Activated naive CD4-positive, alpha-beta T cell treated with anti-CD3 and anti-CD28 coated beads, Interleukin-2, amount 50 U/mL, for 24 hours (primary cell): ENCODE results near the gene RAP1GAP2.
"Not testable (repeated sequence)": the region's sequence is repeated elsewhere in the genome, so short reads cannot be mapped to it uniquely, and the experiment has no call there.

Source experiments
- H3K27ac Mint-ChIP-seq: one replicate; pipeline ENCODE4 v1.8.0; 2021; ENCODE audit warnings: mild to moderate bottlenecking, mixed read lengths
- H3K27me3 Mint-ChIP-seq: one replicate; pipeline ENCODE4 v1.8.0; 2021; ENCODE audit warnings: mixed read lengths
- H3K36me3 Mint-ChIP-seq: one replicate; pipeline ENCODE4 v1.8.0; 2021; ENCODE audit warnings: mixed read lengths
- H3K4me1 Mint-ChIP-seq: one replicate; pipeline ENCODE4 v1.8.0; 2021; ENCODE audit warnings: mixed read lengths
- H3K4me3 Mint-ChIP-seq: one replicate; pipeline ENCODE4 v1.8.0; 2021; ENCODE audit warnings: mild to moderate bottlenecking, mixed read lengths
- H3K9me3 Mint-ChIP-seq: one replicate; pipeline ENCODE4 v1.8.0; 2021; ENCODE audit warnings: mixed read lengths

RAP1GAP2 gene

GRCh38 chr17:2780931-2781454 is 15.2 kb upstream of the RAP1GAP2 start:
- Mint-ChIP-seq H3K36me3 (no peaks in the 10 kb centered on the region), H3K9me3 (no peaks in the 10 kb centered on the region), H3K27ac (no peak overlapping the region), H3K4me1 (peaks cover 5% of the 10 kb centered on the region), H3K27me3 (peaks cover 4% of the 10 kb centered on the region), H3K4me3 (no peak overlapping the region)

GRCh38 chr17:2781598-2781997 is 14.6 kb upstream of the RAP1GAP2 start:
- H3K27me3 Mint-ChIP-seq, H3K9me3 Mint-ChIP-seq, H3K4me1 Mint-ChIP-seq, H3K27ac Mint-ChIP-seq, H3K36me3 Mint-ChIP-seq, H3K4me3 Mint-ChIP-seq: not testable (repeated sequence)

- no peak overlapping the region for H3K4me3 Mint-ChIP-seq
- peaks cover under 1% of the 10 kb centered on the region for H3K27me3 Mint-ChIP-seq
- H3K4me1 Mint-ChIP-seq, result peaks cover 2% of the 10 kb centered on the region
- no peak overlapping the region for H3K27ac Mint-ChIP-seq
- H3K36me3 Mint-ChIP-seq, result no peaks in the 10 kb centered on the region
- H3K9me3 Mint-ChIP-seq, result no peaks in the 10 kb centered on the region
Observed at GRCh38 chr17:2782055-2782454, 14.2 kb upstream of the RAP1GAP2 start.

GRCh38 chr17:2783310-2784030 is 12.8 kb upstream of the RAP1GAP2 start:
- Mint-ChIP-seq H3K9me3 (no peaks in the 10 kb centered on the region), H3K36me3 (no peaks in the 10 kb centered on the region), H3K27me3 (no peaks in the 10 kb centered on the region), H3K27ac (no peak overlapping the region), H3K4me3 (no peak overlapping the region), H3K4me1 (no peaks in the 10 kb centered on the region)

- no peaks in the 10 kb centered on the region for H3K36me3 Mint-ChIP-seq
- H3K4me3 Mint-ChIP-seq, result no peak overlapping the region
Observed at GRCh38 chr17:2784864-2785263, 11.4 kb upstream of the RAP1GAP2 start.

GRCh38 chr17:2785376-2785775 is 10.9 kb upstream of the RAP1GAP2 start:
- not testable (repeated sequence) for H3K9me3 Mint-ChIP-seq, H3K4me1 Mint-ChIP-seq, H3K4me3 Mint-ChIP-seq, H3K27ac Mint-ChIP-seq, H3K36me3 Mint-ChIP-seq, H3K27me3 Mint-ChIP-seq

More at GRCh38 chr17:2784864-2785263, 11.4 kb upstream of the RAP1GAP2 start:
- H3K27ac Mint-ChIP-seq, result no peak overlapping the region
- no peaks in the 10 kb centered on the region for H3K9me3 Mint-ChIP-seq
- H3K27me3 Mint-ChIP-seq, result no peaks in the 10 kb centered on the region
- H3K4me1 Mint-ChIP-seq, result no peaks in the 10 kb centered on the region

GRCh38 chr17:2786176-2786881 is 9.9 kb upstream of the RAP1GAP2 start:
- Mint-ChIP-seq H3K36me3 (no peaks in the 10 kb centered on the region), H3K4me1 (peaks cover 4% of the 10 kb centered on the region), H3K9me3 (no peaks in the 10 kb centered on the region), H3K4me3 (peak overlapping the region; percentile 5), H3K27me3 (no peaks in the 10 kb centered on the region), H3K27ac (no peak overlapping the region)

GRCh38 chr17:2789700-2790099 is 6.5 kb upstream of the RAP1GAP2 start:
- Mint-ChIP-seq H3K9me3 (no peaks in the 10 kb centered on the region), H3K36me3 (no peaks in the 10 kb centered on the region), H3K27ac (no peak overlapping the region), H3K4me1 (peaks cover 33% of the 10 kb centered on the region), H3K27me3 (no peaks in the 10 kb centered on the region), H3K4me3 (no peak overlapping the region)

- Mint-ChIP-seq H3K4me3 (no peak overlapping the region), H3K4me1 (peaks cover 58% of the 10 kb centered on the region), H3K27ac (no peak overlapping the region), H3K9me3 (no peaks in the 10 kb centered on the region), H3K27me3 (no peaks in the 10 kb centered on the region), H3K36me3 (no peaks in the 10 kb centered on the region)
Observed at GRCh38 chr17:2792366-2793169, 3.7 kb upstream of the RAP1GAP2 start.

- H3K36me3 Mint-ChIP-seq, result no peaks in the 10 kb centered on the region
- no peak overlapping the region for H3K27ac Mint-ChIP-seq
- peaks cover 71% of the 10 kb centered on the region for H3K4me1 Mint-ChIP-seq
- H3K9me3 Mint-ChIP-seq, result no peaks in the 10 kb centered on the region
- peak overlapping the region; percentile 72 for H3K4me3 Mint-ChIP-seq
- no peaks in the 10 kb centered on the region for H3K27me3 Mint-ChIP-seq
Observed at GRCh38 chr17:2794111-2794803, 2.0 kb upstream of the RAP1GAP2 start.

GRCh38 chr17:2795441-2796163 is 636 bp upstream of the RAP1GAP2 start:
- peaks cover 74% of the 10 kb centered on the region for H3K4me1 Mint-ChIP-seq
- no peaks in the 10 kb centered on the region for H3K27me3 Mint-ChIP-seq
- H3K4me3 Mint-ChIP-seq, result peak overlapping the region; percentile 79
- H3K36me3 Mint-ChIP-seq, result peaks cover 3% of the 10 kb centered on the region
- no peak overlapping the region for H3K27ac Mint-ChIP-seq
- no peaks in the 10 kb centered on the region for H3K9me3 Mint-ChIP-seq

GRCh38 chr17:2797226-2797625 is 988 bp downstream of the RAP1GAP2 start:
- Mint-ChIP-seq H3K4me3 (peak overlapping the region; percentile 79), H3K27ac (no peak overlapping the region), H3K36me3 (peaks cover 5% of the 10 kb centered on the region), H3K4me1 (peaks cover 67% of the 10 kb centered on the region), H3K9me3 (no peaks in the 10 kb centered on the region), H3K27me3 (no peaks in the 10 kb centered on the region)

GRCh38 chr17:2797637-2798036 is 1.4 kb downstream of the RAP1GAP2 start:
- H3K4me3 Mint-ChIP-seq, result peak overlapping the region; percentile 79
- peaks cover 63% of the 10 kb centered on the region for H3K4me1 Mint-ChIP-seq
- no peaks in the 10 kb centered on the region for H3K9me3 Mint-ChIP-seq
- peaks cover 8% of the 10 kb centered on the region for H3K36me3 Mint-ChIP-seq
- no peaks in the 10 kb centered on the region for H3K27me3 Mint-ChIP-seq
- no peak overlapping the region for H3K27ac Mint-ChIP-seq

- no peaks in the 10 kb centered on the region for H3K27me3 Mint-ChIP-seq
- no peaks in the 10 kb centered on the region for H3K9me3 Mint-ChIP-seq
- H3K4me1 Mint-ChIP-seq, result peaks cover 64% of the 10 kb centered on the region
- H3K27ac Mint-ChIP-seq, result no peak overlapping the region
- peaks cover 11% of the 10 kb centered on the region for H3K36me3 Mint-ChIP-seq
- peak overlapping the region; percentile 79 for H3K4me3 Mint-ChIP-seq
Observed at GRCh38 chr17:2798188-2798587, 1.9 kb downstream of the RAP1GAP2 start.

- peaks cover 63% of the 10 kb centered on the region for H3K4me1 Mint-ChIP-seq
- peaks cover 11% of the 10 kb centered on the region for H3K36me3 Mint-ChIP-seq
- H3K4me3 Mint-ChIP-seq, result no peak overlapping the region
- H3K9me3 Mint-ChIP-seq, result no peaks in the 10 kb centered on the region
- H3K27me3 Mint-ChIP-seq, result no peaks in the 10 kb centered on the region
- no peak overlapping the region for H3K27ac Mint-ChIP-seq
Observed at GRCh38 chr17:2798678-2799077, 2.4 kb downstream of the RAP1GAP2 start.
